HepG2 (cell line): Measurements from ENCODE around the gene ARIH1. TPM values are rescaled to one million over a fixed set of nuclear protein-coding genes. Genes with fewer than 3 reads are reported as not detected.

Source experiments
- AHR ChIP-seq: IDR thresholded peaks from 2 replicates; pipeline ENCODE4 v1.6.1; 2018; ENCODE audit warnings: missing genetic modification reagents, missing compliant biosample characterization
- ARID5B ChIP-seq: IDR thresholded peaks from 2 replicates; pipeline ENCODE4 v1.4.0; 2020; ENCODE audit warnings: mild to moderate bottlenecking, missing genetic modification reagents
- CBX1 ChIP-seq: IDR thresholded peaks from one replicate; pipeline ENCODE4 v1.6.1; 2016; ENCODE audit warnings: antibody characterized with exemption, low read depth
- FOXM1 ChIP-seq: sonication (generic); formaldehyde crosslinking; IDR thresholded peaks from 2 replicates; pipeline ENCODE4 v1.5.0; 2020; ENCODE audit warnings: missing genetic modification reagents
- HNRNPUL1 ChIP-seq: fragments of 200-400 bp; formaldehyde crosslinking; IDR thresholded peaks from 2 replicates; pipeline ENCODE4 v1.6.1; 2017; ENCODE audit warnings: low read depth, mild to moderate bottlenecking, low read length, moderate library complexity
- KDM5B ChIP-seq: sonication (generic); formaldehyde crosslinking; IDR thresholded peaks from 2 replicates; pipeline ENCODE4 v1.4.0; 2020; ENCODE audit warnings: missing genetic modification reagents, mild to moderate bottlenecking, borderline replicate concordance
- MED8 ChIP-seq: sonication (generic); formaldehyde crosslinking; IDR thresholded peaks from 2 replicates; pipeline ENCODE4 v1.8.1; 2023; ENCODE audit warnings: mild to moderate bottlenecking, missing genetic modification reagents; ENCODE audit not compliant: insufficient replicate concordance
- RERE ChIP-seq: IDR thresholded peaks from 2 replicates; pipeline ENCODE4 v1.6.1; 2016; ENCODE audit warnings: low read depth, missing genetic modification reagents, missing compliant biosample characterization
- STAG1 ChIP-seq: sonication (generic); formaldehyde crosslinking; IDR thresholded peaks from 2 replicates; pipeline ENCODE4 v1.4.0; 2020; ENCODE audit warnings: missing genetic modification reagents
- ZFP91 ChIP-seq: sonication (generic); formaldehyde crosslinking; IDR thresholded peaks from 2 replicates; pipeline ENCODE4 v1.9.0; 2022; ENCODE audit warnings: missing genetic modification reagents, mild to moderate bottlenecking, borderline replicate concordance
- ZNF326 ChIP-seq: sonication (generic); formaldehyde crosslinking; IDR thresholded peaks from 2 replicates; pipeline ENCODE4 v1.4.0; 2020; ENCODE audit warnings: missing genetic modification reagents, borderline replicate concordance
- ZNF564 ChIP-seq: sonication (generic); formaldehyde crosslinking; IDR thresholded peaks from 2 replicates; pipeline ENCODE4 v1.8.1; 2023; ENCODE audit warnings: mild to moderate bottlenecking, missing genetic modification reagents
- ZSCAN5A ChIP-seq: sonication (generic); formaldehyde crosslinking; IDR thresholded peaks from 2 replicates; pipeline ENCODE4 v1.8.0; 2022; ENCODE audit warnings: mild to moderate bottlenecking, missing genetic modification reagents, borderline replicate concordance
- polyA plus RNA-seq, 8 experiments: library from polyadenylated mRNA; depleted of rRNA in 3 of 8; stranded (reverse) in 7 of 8; unstranded in 1 of 8; fragments of >200 nt; fragmentation: Illumina TruSeq in 4 of 8; extraction: Trizol in 4 of 8; gene quantifications; 2 replicates each; pipeline versions ENCODE4 v1.2.1 to v1.2.3, GENCODE V29; 2011 to 2016; ENCODE audit warnings: low read depth in 4 of 8, missing spikeins in 1 of 8, mixed read lengths in 1 of 8; ENCODE audit not compliant: insufficient read depth in 1 of 8
- total RNA-seq, 5 experiments: library from RNA; depleted of rRNA; stranded (reverse); fragments of >200 nt; fragmentation: Illumina TruSeq; extraction: Trizol; gene quantifications; 2 replicates each; pipeline ENCODE4 v1.2.3, GENCODE V29; 2016; ENCODE audit warnings: low read depth in 1 of 5

Gene ARIH1
- total and polyA plus RNA-seq, 2 of the 13 experiments (the other 11 are each of a cell fraction or from before 2014, with no cell fraction given), result 38.8 to 59.8 TPM

- no peak for TF ChIP-seq RERE (CRISPR knock-in tag)
- 0 out of 2 replicates have a peak, but pooled peaks have one; percentile 11 for TF ChIP-seq STAG1 (CRISPR knock-in tag)
- 0 out of 2 replicates have a peak, but pooled peaks have one; percentile 56 for TF ChIP-seq AHR
- no peak for TF ChIP-seq HNRNPUL1
- peak; percentile 42 for TF ChIP-seq ZFP91 (CRISPR knock-in tag)
- TF ChIP-seq KDM5B (CRISPR knock-in tag), result no peak
- TF ChIP-seq ARID5B, result peak; percentile 17; the same call in 1 of the 2 replicates
- no peak for TF ChIP-seq CBX1
- peak; percentile 23 for TF ChIP-seq MED8 (CRISPR knock-in tag)
- no peak for TF ChIP-seq FOXM1 (CRISPR knock-in tag)
- TF ChIP-seq ZNF326 (CRISPR knock-in tag), result no peak
- TF ChIP-seq ZSCAN5A, result no peak
- TF ChIP-seq ZNF564 (CRISPR knock-in tag), result 0 out of 2 replicates have a peak, but pooled peaks have one; percentile 64
Observed at GRCh38 chr15:72474912-72475628, 940 bp downstream of the ARIH1 start (continued).
